Measurements from ENCODE around the gene DTD2.

- TF ChIP-seq CTCF (IDR thresholded peaks at IDR 0.05) (no peak), EP300 (IDR thresholded peaks at IDR 0.05) (no peak)
Observed at GRCh38 chr14:31466554-31466953, 9.2 kb upstream of the DTD2 start.

Data from ovary (tissue), 3 donors.